Left lung (tissue), 10 donors: ENCODE measurements around the gene SERBP1. TPM values are rescaled to one million over a fixed set of nuclear protein-coding genes. Genes with fewer than 3 reads are reported as not detected.

Experiments used
- ATAC-seq: fragments of 200-7000 bp; cut with Tn5 transposase; one replicate; pipeline ENCODE4 v1.9.1; 2020; ENCODE audit warnings: moderate library complexity
- DNase-seq, 4 donors: peaks; one replicate each; pipeline ENCODE4 v3.0.0-alpha.2; 2013 to 2020
- H3K27ac ChIP-seq, 2 donors: fragments of 200-600 bp; sonication (generic) in 1 of 2; one replicate each; pipeline versions ENCODE4 v1.5.0 to v1.8.0; 2020 to 2021
- H3K27me3 ChIP-seq, 2 donors: fragments of 200-600 bp; sonication (generic) in 1 of 2; one replicate each; pipeline versions ENCODE4 v1.5.0 to v1.8.0; 2020 to 2021
- H3K36me3 ChIP-seq, 2 donors: fragments of 200-600 bp; sonication (generic) in 1 of 2; one replicate each; pipeline versions ENCODE4 v1.5.0 to v1.8.0; 2020 to 2021
- H3K4me1 ChIP-seq, 2 donors: fragments of 200-600 bp; one replicate each; pipeline ENCODE4 v1.8.0; 2021
- H3K4me3 ChIP-seq, 2 donors: fragments of 200-600 bp; sonication (generic) in 1 of 2; one replicate each; pipeline versions ENCODE4 v1.5.0 to v1.8.0; 2020 to 2021; ENCODE audit warnings: mild to moderate bottlenecking in 1 of 2
- H3K9me3 ChIP-seq, 2 donors: fragments of 200-600 bp; sonication (generic) in 1 of 2; one replicate each; pipeline versions ENCODE4 v1.5.0 to v1.8.0; 2020 to 2021
- CTCF ChIP-seq, 2 donors: fragments of 200-600 bp; sonication (generic) in 1 of 2; IDR thresholded peaks; one replicate each; pipeline versions ENCODE4 v1.5.0 to v1.8.0; 2021; ENCODE audit warnings: antibody characterized with exemption in 2 of 2
- intact Hi-C, 2 donors: fragments of 100-400 bp; cut with DNase I; formaldehyde crosslinking; loops; one replicate each; pipeline versions ENCODE4 v1.11.2 to v1.14.2; 2022
- polyA plus RNA-seq, 6 donors: library from polyadenylated mRNA; unstranded; fragments of 120-200 nt; gene quantifications; one replicate each; pipeline ENCODE4 v1.2.1, GENCODE V29; 2013; ENCODE audit not compliant: insufficient read length in 6 of 6
- total RNA-seq, 2 donors: library from RNA; stranded (reverse); fragmentation: NEBNext Ultra II Directional; extraction: Animal tissue kit (Norgen Biotek cat#: 25700); gene quantifications; one replicate each; pipeline ENCODE4 v1.2.1, GENCODE V29; 2021
- donor health status: DM: no; HTN: yes; CAD: no.
- donor health status: DM: no; HTN: no; CAD: no.

The SERBP1 gene
- total and polyA plus RNA-seq, 8 donors: 130 to 346 (median 315) TPM

- H3K9me3 ChIP-seq: no peaks in the 10 kb centered on the region
- ATAC-seq (no peak), DNase-seq (no peak)
- no peak overlapping the region for H3K4me3 ChIP-seq
- no peak overlapping the region for H3K27ac ChIP-seq
- H3K4me1 ChIP-seq: no peaks in the 10 kb centered on the region
- no peak for TF ChIP-seq CTCF (IDR thresholded peaks at IDR 0.05)
- no peaks in the 10 kb centered on the region for H3K36me3 ChIP-seq
- intact Hi-C loops: no loop called here
- no peaks in the 10 kb centered on the region for H3K27me3 ChIP-seq
These were observed 57.3 kb downstream of the SERBP1 start for GRCh38 chr1:67372898-67373297.

GRCh38 chr1:67372136-67372535 is 58.1 kb downstream of the SERBP1 start:
- no peak for TF ChIP-seq CTCF (IDR thresholded peaks at IDR 0.05)
- H3K36me3 ChIP-seq: no peaks in the 10 kb centered on the region
- H3K4me1 ChIP-seq: no peaks in the 10 kb centered on the region
- DNase-seq (no peak), ATAC-seq (no peak)
- H3K27ac ChIP-seq: no peak overlapping the region
- H3K27me3 ChIP-seq: no peaks in the 10 kb centered on the region
- no peak overlapping the region for H3K4me3 ChIP-seq
- intact Hi-C loops: no loop called here
- H3K9me3 ChIP-seq: no peaks in the 10 kb centered on the region

DNA sequence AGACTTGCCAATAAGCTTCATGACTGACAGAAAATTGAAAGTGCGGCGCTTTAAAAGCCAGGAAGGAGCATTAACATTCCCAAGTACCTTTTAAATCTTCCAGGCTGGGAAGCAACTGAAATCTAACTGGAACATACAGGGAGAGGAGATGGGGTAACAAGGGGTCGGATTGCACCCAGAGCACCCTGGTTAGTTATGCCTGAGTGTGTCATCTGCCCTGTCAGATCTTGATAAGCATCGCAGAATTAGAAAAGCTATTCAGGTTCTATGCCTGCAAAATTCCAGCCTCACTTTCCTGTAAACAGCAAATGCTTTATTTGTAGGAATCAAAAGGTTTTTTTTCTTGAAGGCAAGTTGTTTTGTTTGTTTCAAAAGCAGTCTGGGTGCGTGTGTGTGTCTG is 58.5 kb downstream of the SERBP1 start:
- DNase-seq: no peak
- intact Hi-C loops: no loop called here

DNA sequence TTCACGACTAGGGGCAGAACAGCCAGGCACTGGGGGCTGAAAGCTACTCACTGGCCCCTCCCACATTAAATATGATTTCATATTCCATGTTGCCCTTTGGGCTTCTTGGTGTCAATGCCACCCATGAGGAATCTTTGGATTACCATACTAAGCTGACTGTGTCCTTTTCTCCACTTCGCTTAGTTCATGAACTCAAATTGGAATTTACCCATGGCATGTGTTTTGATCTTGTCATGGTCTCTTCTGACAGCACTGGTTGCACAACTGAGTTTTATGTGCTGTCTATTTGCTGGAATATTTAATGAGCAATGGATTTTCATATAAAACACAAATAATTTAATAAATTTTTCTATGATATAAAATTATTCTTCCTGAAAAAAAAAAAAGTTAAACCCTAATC is 59.2 kb downstream of the SERBP1 start:
- DNase-seq (no peak), ATAC-seq (no peak)
- no peaks in the 10 kb centered on the region for H3K27me3 ChIP-seq
- no peak overlapping the region for H3K4me3 ChIP-seq
- no peak for TF ChIP-seq CTCF (IDR thresholded peaks at IDR 0.05)
- intact Hi-C loops: no loop called here
- no peaks in the 10 kb centered on the region for H3K9me3 ChIP-seq
- no peaks in the 10 kb centered on the region for H3K36me3 ChIP-seq
- H3K4me1 ChIP-seq: no peaks in the 10 kb centered on the region
- no peak overlapping the region for H3K27ac ChIP-seq

More for the DNA sequence above, 58.5 kb downstream of the SERBP1 start:
- H3K9me3 ChIP-seq: no peaks in the 10 kb centered on the region
- no peaks in the 10 kb centered on the region for H3K36me3 ChIP-seq
- no peak overlapping the region for H3K4me3 ChIP-seq
- no peaks in the 10 kb centered on the region for H3K4me1 ChIP-seq
- no peaks in the 10 kb centered on the region for H3K27me3 ChIP-seq
- no peak for TF ChIP-seq CTCF (IDR thresholded peaks at IDR 0.05)
- no peak for ATAC-seq
- H3K27ac ChIP-seq: no peak overlapping the region

DNA sequence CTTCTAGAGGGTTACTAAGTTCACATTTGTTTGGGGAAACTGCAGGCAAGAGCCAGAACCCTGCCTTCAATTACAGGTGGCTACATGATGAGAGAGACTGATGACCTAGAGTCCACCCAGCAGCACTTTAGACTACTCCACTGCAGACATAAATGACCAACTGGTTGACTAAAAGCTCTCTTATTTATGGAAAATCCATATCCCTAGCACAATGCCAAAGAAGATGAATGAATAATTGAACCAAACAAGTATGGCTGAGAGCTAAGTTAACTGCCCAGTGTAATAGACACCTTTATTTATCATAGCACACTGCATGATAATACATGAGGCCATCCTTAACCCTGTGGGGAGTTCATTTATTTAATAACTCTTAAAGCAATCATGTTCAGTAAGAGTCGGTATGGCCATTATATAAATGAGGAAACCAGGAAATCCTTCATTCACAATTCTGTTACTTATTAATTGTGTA is 62.1 kb downstream of the SERBP1 start:
- Histone ChIP-seq H3K4me3 (no peak overlapping the region), H3K9me3 (no peaks in the 10 kb centered on the region), H3K36me3 (no peaks in the 10 kb centered on the region), H3K27ac (no peak overlapping the region), H3K27me3 (no peaks in the 10 kb centered on the region), H3K4me1 (no peaks in the 10 kb centered on the region)
- DNase-seq: no peak
- intact Hi-C loops: no loop called here
- ATAC-seq: no peak
- no peak for TF ChIP-seq CTCF (IDR thresholded peaks at IDR 0.05)
